NB4 (cell line): ENCODE measurements around the gene AUP1.

ENCODE experiments used
- DNase-seq: peaks from one replicate; pipeline ENCODE4 v3.0.0; 2010; ENCODE audit warnings: low read depth
- H3K4me3 ChIP-seq: one replicate; pipeline ENCODE4 v1.5.1; 2011; ENCODE audit warnings: mild to moderate bottlenecking, low read depth, low read length, moderate library complexity
- MYC ChIP-seq: IDR thresholded peaks from 2 replicates; pipeline ENCODE4 v1.6.1; 2011; ENCODE audit warnings: low read depth, low read length
- POLR2A ChIP-seq: IDR thresholded peaks from 2 replicates; pipeline ENCODE4 v1.6.1; 2011; ENCODE audit warnings: mild to moderate bottlenecking; ENCODE audit not compliant: insufficient read length; ENCODE audit errors: extremely low read depth
- TF ChIP-seq, protein P1 (sequence below): IDR thresholded peaks from 2 replicates; pipeline ENCODE4 v1.6.1; 2011; ENCODE audit warnings: low read depth, low read length
- TF ChIP-seq, protein P2 (sequence below): IDR thresholded peaks from one replicate; pipeline ENCODE4 v1.5.1; 2012; ENCODE audit warnings: low read depth, low read length

Gene AUP1

DNA sequence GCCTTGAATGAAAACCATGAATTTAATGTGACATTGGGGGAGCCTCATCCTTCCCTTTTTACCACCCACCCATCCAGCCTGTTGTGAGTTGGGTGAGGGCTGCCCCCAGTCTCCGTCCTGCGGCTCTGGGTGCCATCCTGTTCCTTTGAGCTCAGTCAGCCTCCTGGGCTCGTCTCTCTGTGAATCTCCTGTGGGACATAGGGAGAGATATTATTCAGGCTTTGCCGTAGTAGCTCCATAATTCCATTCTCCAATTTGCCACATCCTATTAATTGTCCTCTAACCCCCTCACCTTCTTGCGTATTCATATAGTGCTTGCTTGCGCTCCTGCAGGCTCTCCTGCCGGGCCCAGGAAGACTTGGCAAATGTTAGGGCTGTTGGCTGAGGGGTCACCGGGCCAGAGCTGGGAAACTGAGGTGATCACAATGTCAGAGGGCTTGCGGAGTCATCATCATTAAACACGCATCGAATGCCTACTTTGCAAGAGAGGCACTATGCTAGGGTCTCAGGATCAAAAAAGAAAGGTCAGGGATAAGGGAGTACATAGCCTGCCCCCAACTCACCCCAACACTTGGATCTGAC lies 2.8 kb downstream of the AUP1 start:
- TF ChIP-seq MYC (no peak), POLR2A (no peak)
- TF ChIP-seq, protein P1, sequence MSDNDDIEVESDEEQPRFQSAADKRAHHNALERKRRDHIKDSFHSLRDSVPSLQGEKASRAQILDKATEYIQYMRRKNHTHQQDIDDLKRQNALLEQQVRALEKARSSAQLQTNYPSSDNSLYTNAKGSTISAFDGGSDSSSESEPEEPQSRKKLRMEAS: no peak
- TF ChIP-seq, protein P2, sequence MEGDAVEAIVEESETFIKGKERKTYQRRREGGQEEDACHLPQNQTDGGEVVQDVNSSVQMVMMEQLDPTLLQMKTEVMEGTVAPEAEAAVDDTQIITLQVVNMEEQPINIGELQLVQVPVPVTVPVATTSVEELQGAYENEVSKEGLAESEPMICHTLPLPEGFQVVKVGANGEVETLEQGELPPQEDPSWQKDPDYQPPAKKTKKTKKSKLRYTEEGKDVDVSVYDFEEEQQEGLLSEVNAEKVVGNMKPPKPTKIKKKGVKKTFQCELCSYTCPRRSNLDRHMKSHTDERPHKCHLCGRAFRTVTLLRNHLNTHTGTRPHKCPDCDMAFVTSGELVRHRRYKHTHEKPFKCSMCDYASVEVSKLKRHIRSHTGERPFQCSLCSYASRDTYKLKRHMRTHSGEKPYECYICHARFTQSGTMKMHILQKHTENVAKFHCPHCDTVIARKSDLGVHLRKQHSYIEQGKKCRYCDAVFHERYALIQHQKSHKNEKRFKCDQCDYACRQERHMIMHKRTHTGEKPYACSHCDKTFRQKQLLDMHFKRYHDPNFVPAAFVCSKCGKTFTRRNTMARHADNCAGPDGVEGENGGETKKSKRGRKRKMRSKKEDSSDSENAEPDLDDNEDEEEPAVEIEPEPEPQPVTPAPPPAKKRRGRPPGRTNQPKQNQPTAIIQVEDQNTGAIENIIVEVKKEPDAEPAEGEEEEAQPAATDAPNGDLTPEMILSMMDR: no peak
- no peak overlapping the region for H3K4me3 ChIP-seq
- no peak for DNase-seq

DNA sequence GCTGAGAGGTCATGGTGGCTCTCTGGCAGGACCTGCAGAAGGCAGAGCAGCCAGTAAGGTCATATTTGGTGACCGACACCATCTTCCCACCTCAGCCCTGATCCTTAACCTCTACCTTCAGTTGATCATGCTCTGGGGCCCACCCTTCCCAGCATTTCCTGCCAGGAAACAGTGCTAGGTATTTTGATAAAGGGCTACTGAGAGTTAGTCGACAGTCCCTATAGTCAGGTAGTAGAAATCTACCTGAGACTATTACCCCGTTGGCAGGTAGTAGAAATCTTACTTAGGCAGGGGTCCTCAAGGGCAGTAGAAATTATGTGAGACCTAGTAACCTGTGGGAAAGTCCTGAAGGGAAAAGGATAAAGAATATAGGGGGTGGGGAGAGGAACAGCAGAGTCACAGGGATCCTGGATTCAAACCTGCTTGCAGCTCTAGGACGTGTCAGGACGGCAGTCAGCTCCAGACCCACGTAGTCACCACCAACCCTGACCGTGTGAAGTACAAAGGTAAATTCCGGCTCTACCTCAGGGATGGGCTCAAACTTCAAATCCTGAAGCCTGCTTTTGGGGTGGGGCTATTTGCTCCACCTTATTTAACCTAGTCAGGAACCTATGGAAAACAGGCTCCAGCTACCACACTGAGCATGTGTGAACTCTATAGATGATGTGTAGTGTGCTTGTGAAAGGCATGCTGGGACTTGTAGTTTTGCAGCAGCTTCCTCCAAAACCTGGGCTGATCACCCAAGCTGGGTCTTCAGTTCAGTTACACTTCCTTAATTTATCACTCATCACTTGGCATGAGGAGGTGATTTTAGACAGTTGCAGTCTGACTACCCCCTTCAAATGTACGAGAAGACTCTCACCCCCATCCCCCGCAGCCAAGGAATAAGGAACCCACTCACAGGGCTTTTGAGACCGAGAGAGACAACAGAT lies 3.5 kb downstream of the AUP1 start, which contains the start of gene DQX1:
DQX1 (minus strand) TSS at position 515 of the 932 bp plus-strand sequence; CDS start at position 13, 502 bp downstream.
- peak; percentile 82 for DNase-seq
- no peak within 1 kb of the TSS for H3K4me3 ChIP-seq
- TF ChIP-seq, protein P1: peak; percentile 56
- TF ChIP-seq, protein P2: no peak
- TF ChIP-seq MYC: peak; percentile 28; the same call in 1 of the 2 replicates
- TF ChIP-seq POLR2A: no peak

DNA sequence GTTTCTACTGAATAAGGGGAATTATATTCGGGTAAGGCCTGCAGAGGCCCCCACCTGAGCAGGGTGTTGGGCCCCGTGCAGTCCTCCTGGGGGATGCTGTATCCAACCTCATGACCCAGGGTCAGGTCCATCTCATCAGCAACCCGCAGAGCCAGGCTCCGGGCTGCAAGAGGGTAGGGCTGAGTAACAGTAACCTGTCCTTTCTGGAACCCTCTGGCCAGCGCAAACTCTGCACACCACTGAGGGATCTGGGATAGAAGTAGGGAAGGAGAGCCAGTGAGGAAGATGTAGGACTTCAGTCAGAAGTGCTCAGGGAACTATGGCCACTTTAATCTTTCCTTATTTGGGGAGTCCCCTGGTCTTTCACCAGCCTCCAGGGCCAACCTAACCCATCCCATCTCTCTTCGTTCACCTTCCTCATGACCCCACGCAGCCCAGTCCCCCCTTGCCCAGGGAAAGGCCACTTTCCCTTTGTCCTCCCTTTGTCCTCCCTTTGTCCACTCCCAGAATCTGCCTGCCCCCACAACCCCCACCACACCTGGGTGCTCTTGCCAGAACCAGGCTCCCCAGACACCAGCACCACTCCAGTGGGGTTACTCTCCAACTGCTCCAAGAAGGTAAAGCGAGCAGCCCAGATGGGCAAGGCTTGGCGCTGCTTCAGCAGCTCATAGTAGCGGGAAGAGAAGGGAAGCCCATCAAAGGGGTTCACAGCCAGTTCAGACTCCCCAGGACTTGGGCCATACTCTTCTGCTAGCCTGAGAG lies 4.4 kb downstream of the AUP1 start:
- H3K4me3 ChIP-seq: no peak overlapping the region
- no peak for DNase-seq
- TF ChIP-seq, protein P1: no peak
- TF ChIP-seq POLR2A (no peak), MYC (no peak)
- TF ChIP-seq, protein P2: no peak

DNA sequence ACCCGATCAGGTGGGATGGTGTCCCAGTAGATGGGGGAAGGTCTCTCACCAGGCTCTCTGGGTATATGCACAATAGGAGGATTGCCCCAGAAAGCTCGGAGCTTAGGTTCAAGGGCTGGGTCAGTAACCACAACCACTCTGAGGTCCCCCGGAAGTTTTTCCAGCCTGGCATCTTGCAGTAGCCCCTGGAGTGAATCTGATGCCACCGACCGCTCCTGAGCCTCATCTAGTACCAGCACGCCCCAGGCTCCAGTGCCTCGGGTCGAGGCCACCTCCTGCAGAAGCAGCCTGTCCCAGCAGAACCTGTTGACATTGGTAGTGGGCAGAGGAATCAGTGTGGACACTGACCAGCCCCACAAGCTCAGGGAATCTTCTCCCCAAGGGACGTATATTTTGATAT lies 5.5 kb downstream of the AUP1 start:
- DNase-seq: no peak
- TF ChIP-seq POLR2A: no peak
- TF ChIP-seq, protein P2: no peak
- TF ChIP-seq, protein P1: no peak
- TF ChIP-seq MYC: no peak
- H3K4me3 ChIP-seq: no peak overlapping the region

DNA sequence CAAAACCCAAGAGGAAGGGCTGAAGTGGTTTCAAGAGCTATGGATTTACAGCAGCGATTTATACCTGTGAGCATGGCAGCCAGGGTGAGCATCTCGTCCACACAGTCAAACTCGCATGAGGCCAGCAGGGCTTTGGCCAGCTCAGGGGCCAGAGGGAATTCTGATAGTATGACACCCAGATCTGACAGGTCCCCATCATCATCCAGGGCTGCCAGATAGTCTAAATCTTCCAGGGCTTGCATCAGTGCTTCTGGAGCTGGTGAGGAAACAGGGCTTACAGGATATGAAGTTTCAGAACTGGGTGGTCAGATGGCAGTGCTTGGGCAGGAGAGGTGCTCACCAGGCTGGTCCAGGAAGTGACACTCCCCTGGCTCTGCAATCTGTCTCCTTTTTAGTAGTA lies 7.0 kb downstream of the AUP1 start:
- DNase-seq: no peak
- no peak for TF ChIP-seq MYC
- TF ChIP-seq POLR2A: no peak
- TF ChIP-seq, protein P2: no peak
- TF ChIP-seq, protein P1: no peak

More for the DNA sequence above, 7.0 kb downstream of the AUP1 start:
- H3K4me3 ChIP-seq: no peak overlapping the region
